Lung microvascular endothelial cell (primary cell): ENCODE results near the gene GFOD1. TPM values are rescaled to one million over a fixed set of nuclear protein-coding genes. Genes with fewer than 3 reads are reported as not detected.

ENCODE experiments used
- DNase-seq, 2 donors: peaks; one replicate each; pipeline versions ENCODE4 v3.0.0 to v3.0.0-alpha.2; 2010; ENCODE audit warnings: low read depth in 2 of 2
- total RNA-seq: library from RNA; depleted of rRNA; stranded (reverse); fragments of >200 nt; gene quantifications from 2 replicates; pipeline ENCODE4 v1.2.1, GENCODE V29; 2014

Gene GFOD1
- total RNA-seq, 1 donor from 2014 or later, result 14.1 TPM

DNA sequence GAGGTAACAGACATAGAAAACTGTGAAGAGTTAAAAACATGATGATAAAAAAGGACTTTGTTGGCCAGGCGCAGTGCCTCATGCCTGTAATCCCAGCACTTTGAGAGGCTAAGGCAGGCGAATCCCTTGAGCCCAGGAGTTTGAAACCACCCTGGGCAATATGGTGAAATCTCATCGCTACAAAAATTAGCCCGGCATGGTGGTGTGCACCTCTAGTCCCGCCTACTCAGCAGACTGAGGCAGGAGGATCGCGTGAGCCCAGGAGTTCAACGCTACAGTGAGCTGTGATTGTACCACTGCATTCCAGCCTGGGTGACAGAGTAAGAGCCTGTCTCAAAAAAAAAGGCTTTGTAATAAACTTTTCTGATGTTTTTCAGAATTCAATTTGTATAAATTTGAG lies 60.1 kb downstream of the GFOD1 start:
- DNase-seq, result no peak

GRCh38 chr6:13425943-13426931 lies 61.2 kb downstream of the GFOD1 start:
- DNase-seq, result peak in 1 of 2 donors; percentile 37

- DNase-seq, result no peak
Measured at GRCh38 chr6:13425270-13425873, 62.0 kb downstream of the GFOD1 start.

GRCh38 chr6:13423252-13423651 lies 64.1 kb downstream of the GFOD1 start:
- peak in 1 of 2 donors; percentile 26 for DNase-seq

- DNase-seq, result peak; percentile 27 to 91
Measured at GRCh38 chr6:13422681-13423221, 64.6 kb downstream of the GFOD1 start.

GRCh38 chr6:13421425-13422059 lies 65.9 kb downstream of the GFOD1 start:
- no peak for DNase-seq

DNA sequence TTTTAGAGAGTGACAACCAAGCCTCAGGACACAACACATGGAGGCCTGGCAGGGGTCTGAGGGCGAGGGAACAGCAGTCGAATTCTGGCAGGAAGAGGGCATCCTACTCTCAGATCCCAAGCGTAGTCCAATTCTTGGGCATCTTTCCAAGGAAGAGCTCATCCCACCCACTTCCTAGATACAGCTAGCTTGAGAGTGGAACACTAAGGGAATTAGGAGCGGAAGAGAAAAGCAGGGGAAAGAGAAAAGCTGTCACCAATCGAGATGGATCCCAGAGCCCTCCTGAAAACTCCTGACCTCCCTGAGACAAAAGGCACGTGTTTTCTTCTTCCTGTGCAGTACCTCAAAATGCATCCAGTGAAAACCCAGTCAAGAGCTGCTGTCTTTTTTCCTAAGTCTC lies 67.1 kb downstream of the GFOD1 start:
- DNase-seq, result peak in 1 of 2 donors; percentile 41

DNA sequence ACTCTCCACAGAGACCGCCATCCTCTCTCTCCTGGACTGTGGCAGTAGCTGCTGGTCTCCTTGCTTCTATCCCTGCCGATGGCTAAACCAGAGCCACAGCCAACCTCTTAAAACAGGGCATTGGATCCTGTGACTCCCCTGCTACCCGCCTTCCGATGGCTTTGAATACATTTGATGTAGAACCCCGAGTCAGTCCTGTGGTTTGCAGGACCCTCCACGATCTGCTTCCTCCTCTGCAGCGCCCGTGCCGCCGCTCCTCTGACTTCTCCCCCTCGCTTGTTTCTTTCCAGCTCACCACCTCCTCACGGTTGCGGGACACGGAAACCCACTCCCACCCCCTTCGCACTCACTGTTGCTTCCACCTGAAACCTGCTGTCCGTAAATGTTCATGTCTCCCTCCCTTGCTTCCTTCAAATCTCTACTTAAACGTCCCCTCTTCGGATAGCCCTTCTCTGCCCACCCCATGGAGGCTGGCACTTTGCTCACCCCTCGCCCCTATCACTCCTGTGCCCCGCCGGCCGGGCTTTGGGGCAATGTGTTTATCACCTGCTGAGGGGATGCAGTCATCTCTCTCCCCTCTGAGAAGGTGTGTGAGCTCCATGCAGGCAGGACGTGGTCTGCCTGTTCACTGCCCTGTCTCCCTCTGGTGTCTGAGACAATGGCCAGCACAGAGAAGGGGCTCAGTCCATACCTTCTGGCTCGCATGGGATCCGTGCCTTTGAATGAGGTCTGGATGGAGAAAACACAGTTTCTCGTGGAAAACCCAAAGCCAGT lies 67.8 kb downstream of the GFOD1 start:
- no peak for DNase-seq

DNA sequence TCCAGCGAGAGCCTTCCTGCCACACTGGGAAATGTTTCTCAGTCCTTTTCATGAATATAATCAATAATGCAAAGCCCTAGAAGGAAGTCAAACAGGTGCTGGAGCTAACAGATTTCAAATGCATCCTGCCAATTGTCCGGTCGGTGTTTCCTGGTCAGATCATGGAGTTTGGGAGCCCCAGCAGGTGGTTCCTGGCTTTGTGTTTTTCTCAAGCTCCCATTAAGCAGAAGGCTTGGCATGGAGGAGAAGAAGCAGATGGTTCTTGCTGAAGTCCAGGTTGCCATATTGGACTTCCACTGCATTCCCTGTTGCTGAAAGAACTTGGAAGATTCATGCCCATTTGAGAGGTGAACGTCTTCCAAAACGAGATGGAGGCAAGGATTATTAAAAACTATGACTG lies 68.6 kb downstream of the GFOD1 start:
- peak; percentile 53 to 90 for DNase-seq

DNA sequence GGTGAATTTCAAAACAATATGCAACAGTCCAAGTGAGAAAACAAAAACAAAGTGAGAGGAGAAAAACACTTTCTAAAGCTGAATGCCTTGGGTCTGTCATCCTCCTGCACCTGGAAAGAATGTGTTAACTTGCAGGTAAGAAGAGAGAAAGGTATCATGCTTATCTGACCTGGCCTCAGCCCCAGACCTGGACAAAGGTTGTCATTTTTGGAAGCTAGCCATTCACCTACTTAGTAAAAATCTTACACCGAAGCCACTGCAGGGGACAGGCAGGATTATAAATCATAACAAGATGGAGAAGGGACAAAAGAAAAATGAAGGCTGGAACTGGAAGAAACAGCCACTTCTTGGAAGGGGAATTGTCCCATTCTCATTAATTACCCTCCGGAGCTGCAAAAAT lies 69.4 kb downstream of the GFOD1 start:
- DNase-seq, result no peak

DNA sequence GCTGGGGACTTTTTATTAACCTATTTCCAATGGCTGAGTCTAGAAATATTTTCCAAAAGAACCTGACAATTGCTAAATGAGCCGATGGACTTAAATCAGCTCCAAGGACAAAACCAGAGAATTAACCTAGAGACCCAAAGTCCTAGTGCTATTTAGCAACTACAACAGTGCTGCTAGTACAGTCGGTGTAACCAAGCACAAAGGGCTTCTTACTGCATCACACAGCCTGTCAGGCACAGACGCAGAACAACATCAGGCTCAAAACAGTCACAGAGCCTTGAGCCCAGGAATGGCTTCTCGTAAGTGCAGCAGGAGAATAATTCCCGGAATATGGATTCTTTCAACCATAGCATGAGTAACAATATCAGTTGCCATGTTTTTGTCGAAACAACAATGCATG lies 70.0 kb downstream of the GFOD1 start:
- DNase-seq, result no peak

DNA sequence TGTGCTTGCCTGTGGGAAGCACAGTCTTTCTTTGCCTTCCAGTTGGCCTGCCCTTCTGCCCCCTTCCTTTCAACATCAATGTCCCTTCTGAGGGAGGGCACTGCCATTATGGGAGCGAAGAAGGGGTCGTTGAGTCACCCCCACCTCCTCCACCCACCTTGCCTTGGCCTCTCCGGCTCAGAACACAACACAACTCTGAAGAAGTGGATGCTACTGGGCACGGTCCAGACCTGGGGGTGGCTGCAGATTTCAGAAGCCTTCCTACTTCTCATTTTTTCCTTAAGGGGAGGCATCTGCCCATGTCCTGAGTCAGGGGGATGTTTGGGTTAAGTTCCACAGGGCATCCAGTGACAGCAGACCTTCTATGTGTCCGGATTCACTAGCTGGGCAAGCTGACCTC lies 72.1 kb downstream of the GFOD1 start:
- DNase-seq, result no peak

DNA sequence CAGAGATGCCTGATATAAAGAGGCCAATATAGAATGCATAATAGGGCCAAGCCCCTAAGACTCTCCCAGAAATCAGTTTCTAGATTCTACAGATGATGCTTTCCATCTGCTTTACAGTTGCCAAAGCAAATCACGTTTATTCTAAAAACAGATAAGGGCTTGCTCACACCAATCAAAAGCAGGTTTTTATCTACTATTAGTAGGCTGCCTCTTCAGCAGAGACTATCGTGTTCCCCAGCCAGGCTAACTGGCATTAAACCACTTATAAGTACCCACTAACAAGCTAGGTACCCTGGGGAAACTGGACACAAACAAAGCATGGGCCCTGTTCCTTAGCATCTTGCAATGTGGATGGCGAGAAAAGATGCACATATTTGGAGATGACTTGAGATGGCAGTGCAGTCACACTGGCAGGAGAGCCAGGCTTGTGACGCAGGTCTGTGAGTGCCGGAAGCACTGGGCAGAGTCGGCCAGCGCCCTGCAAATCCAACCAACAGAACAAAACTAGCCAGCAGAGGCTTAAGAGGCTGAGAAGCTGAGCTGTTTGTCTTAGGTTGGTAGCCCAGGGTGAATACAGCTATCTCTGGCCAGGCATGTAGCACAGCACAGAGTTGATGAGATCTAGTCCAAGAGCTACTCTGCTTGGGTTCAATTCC lies 73.4 kb downstream of the GFOD1 start:
- DNase-seq, result peak in 1 of 2 donors; percentile 75

- DNase-seq, result no peak
Measured at GRCh38 chr6:13413466-13413862, 73.9 kb downstream of the GFOD1 start.

DNA sequence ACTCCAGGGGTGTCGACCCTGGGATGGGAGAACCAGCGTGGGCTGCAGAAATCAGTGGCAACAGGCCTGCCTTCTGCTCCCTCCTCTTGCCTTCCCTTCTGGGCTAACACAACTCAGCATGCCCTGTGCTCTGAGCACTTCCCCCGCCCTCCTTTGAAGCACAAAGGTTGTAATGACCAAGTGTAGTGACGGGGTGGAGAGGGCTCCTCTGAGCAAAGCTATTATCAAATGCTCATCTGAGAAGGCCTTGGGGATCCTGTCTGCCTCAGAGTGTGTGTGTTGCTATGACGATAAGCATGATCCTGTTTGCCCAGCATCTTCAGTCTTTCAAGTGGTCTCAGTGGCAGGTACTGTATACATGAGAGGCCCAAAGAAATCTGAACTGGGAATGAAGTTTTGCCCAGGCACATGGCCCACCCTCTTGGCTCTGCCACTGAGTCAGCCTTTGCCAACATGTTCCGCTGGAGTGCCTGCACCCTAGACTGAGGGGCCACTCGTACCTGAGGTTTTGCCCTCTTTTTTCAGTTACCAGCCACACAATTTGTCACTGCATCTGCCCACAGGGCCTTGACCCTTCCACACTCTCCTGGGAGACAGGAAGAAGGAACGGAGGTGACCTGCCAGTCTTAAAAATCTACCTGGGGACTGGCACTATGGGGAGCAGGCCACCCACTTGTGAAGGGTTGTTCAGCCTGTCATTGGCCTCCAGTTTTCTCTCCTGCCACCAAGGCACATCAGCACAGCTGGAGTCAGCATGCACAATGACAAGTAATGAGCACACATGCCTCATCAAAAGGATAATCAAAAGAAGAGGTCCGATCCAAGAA lies 74.5 kb downstream of the GFOD1 start:
- DNase-seq, result no peak

GRCh38 chr6:13412211-13412610 lies 75.2 kb downstream of the GFOD1 start:
- no peak for DNase-seq

DNA sequence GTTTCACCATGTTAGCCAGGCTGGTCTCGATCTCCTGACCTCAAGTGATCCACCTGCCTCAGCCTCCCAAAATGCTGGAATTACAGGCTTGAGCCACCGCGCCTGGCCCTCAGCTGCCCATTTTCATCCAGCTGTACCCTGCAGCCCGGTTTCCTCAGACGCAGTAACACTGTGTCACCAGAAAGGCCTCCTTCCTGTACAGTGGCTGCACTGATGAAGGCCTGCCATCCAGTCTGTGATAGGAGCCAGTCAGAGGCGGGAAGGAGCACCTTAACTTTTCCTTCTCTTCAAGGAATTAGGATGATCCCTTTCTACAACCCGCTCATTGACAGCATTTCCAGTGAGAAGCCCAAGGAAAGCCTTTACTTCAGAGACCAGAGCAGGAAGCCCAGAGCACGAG lies 75.9 kb downstream of the GFOD1 start:
- no peak for DNase-seq

- no peak for DNase-seq
Measured at GRCh38 chr6:13409991-13410390, 77.4 kb downstream of the GFOD1 start.

GRCh38 chr6:13407709-13408695 lies 79.4 kb downstream of the GFOD1 start:
- no peak for DNase-seq
